HUES6 (cell line): ENCODE measurements around the gene CDKAL1.
"Not testable (repeated sequence)": the region's sequence is repeated elsewhere in the genome, so short reads cannot be mapped to it uniquely, and the experiment has no call there.

Source experiments
- H3K27ac ChIP-seq: 2 replicates; pipeline ENCODE4 v1.7.0; 2013; ENCODE audit warnings: low read depth, mild to moderate bottlenecking, low read length, inconsistent platforms
- H3K27me3 ChIP-seq: 2 replicates; pipeline ENCODE4 v1.6.1; 2013; ENCODE audit warnings: low read length; ENCODE audit not compliant: control insufficient read depth, insufficient read depth
- H3K36me3 ChIP-seq: 2 replicates; pipeline ENCODE4 v1.6.1; 2013; ENCODE audit warnings: low read length; ENCODE audit not compliant: control insufficient read depth, insufficient read depth
- H3K4me1 ChIP-seq: 2 replicates; pipeline ENCODE4 v1.6.1; 2013; ENCODE audit warnings: low read length; ENCODE audit not compliant: control insufficient read depth, insufficient read depth
- H3K4me3 ChIP-seq: 2 replicates; pipeline ENCODE4 v1.5.1; 2013; ENCODE audit warnings: low read depth, low read length
- H3K9ac ChIP-seq: one replicate; pipeline ENCODE4 v1.6.1; 2013; ENCODE audit warnings: mild to moderate bottlenecking, low read length
- H3K9me3 ChIP-seq: 2 replicates; pipeline ENCODE4 v1.6.1; 2013; ENCODE audit warnings: low read depth, low read length; ENCODE audit not compliant: control insufficient read depth, insufficient read depth

Gene CDKAL1

GRCh38 chr6:20919677-20920385, 385.6 kb downstream of the CDKAL1 start:
- Histone ChIP-seq H3K9me3 (peaks cover 14% of the 10 kb centered on the region), H3K4me3 (no peak overlapping the region), H3K27ac (no peak overlapping the region), H3K9ac (no peak overlapping the region), H3K36me3 (no peaks in the 10 kb centered on the region), H3K27me3 (no peaks in the 10 kb centered on the region), H3K4me1 (0 out of 2 replicates have a peak, but pooled peaks cover 4% of the 10 kb centered on the region)

DNA sequence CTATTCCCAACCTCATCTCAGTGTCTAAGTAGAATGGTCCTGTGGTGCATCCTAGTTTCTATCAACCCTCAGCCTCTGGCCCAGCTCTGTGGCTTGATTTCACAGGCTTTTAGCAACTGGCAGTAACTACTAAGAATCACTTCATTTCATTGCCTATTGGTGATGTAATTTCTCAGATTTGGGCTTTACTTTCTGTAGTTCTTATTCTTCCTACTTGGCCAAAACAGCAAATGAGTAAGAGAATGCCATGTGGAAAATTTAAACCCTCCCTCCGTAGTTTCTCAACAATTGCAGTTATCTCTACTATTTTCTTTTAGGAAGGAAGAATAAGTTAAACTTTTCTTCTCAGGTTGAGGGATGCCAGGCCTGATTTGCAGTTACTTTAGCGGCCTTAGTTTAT, 387.3 kb downstream of the CDKAL1 start:
- Histone ChIP-seq H3K27ac (no peak overlapping the region), H3K9me3 (no peaks in the 10 kb centered on the region), H3K9ac (no peak overlapping the region), H3K4me3 (no peak overlapping the region), H3K4me1 (0 out of 2 replicates have a peak, but pooled peaks cover 4% of the 10 kb centered on the region), H3K36me3 (no peaks in the 10 kb centered on the region), H3K27me3 (no peaks in the 10 kb centered on the region)

- no peaks in the 10 kb centered on the region for H3K9me3 ChIP-seq
These were observed 388.5 kb downstream of the CDKAL1 start for GRCh38 chr6:20922743-20923142.

GRCh38 chr6:20924094-20924493, 389.8 kb downstream of the CDKAL1 start:
- H3K27me3 ChIP-seq, H3K4me1 ChIP-seq, H3K4me3 ChIP-seq, H3K9ac ChIP-seq, H3K36me3 ChIP-seq, H3K9me3 ChIP-seq, H3K27ac ChIP-seq: not testable (repeated sequence)

More at GRCh38 chr6:20922743-20923142, 388.5 kb downstream of the CDKAL1 start:
- H3K4me3 ChIP-seq: no peak overlapping the region
- H3K27me3 ChIP-seq: no peaks in the 10 kb centered on the region
- H3K9ac ChIP-seq: no peak overlapping the region
- H3K27ac ChIP-seq: no peak overlapping the region
- H3K4me1 ChIP-seq: 0 out of 2 replicates have a peak, but pooled peaks cover 4% of the 10 kb centered on the region
- H3K36me3 ChIP-seq: no peaks in the 10 kb centered on the region

DNA sequence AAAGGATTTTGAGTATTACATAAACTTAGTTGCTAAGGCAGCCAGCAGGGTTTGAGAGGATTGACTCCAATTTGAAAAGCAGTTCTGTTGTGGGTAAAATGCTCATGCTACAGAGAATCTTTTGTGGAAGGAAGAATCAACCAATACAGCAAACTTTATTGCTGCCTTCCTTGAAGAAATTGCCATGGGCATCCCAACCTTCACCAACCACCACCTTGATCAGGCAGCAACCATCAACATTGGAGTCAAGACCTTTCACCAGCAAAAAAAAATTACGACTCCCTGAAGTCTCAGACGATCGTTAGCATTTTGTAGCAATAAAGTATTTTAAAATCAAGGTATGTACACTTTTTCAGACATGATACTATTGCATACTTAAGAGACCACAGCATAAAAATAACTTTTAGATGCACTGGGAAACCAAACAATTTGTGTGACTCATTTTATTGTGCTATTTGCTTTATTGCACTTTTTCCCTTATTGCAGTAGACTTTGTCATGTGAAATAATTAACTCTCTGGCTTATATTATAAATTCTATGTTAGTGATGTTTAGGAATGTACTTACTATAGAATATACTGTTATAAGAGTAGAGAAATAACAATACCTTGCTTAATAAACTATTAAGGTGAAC, 390.8 kb downstream of the CDKAL1 start:
- Histone ChIP-seq H3K9ac (no peak overlapping the region), H3K27me3 (no peaks in the 10 kb centered on the region), H3K36me3 (no peaks in the 10 kb centered on the region), H3K27ac (no peak overlapping the region), H3K4me1 (no peaks in the 10 kb centered on the region), H3K4me3 (no peak overlapping the region), H3K9me3 (no peaks in the 10 kb centered on the region)

GRCh38 chr6:20927130-20927860, 393.0 kb downstream of the CDKAL1 start:
- Histone ChIP-seq H3K4me1 (peaks cover 3% of the 10 kb centered on the region), H3K27ac (no peak overlapping the region), H3K36me3 (no peaks in the 10 kb centered on the region), H3K9ac (no peak overlapping the region), H3K4me3 (no peak overlapping the region), H3K9me3 (no peaks in the 10 kb centered on the region), H3K27me3 (no peaks in the 10 kb centered on the region)

DNA sequence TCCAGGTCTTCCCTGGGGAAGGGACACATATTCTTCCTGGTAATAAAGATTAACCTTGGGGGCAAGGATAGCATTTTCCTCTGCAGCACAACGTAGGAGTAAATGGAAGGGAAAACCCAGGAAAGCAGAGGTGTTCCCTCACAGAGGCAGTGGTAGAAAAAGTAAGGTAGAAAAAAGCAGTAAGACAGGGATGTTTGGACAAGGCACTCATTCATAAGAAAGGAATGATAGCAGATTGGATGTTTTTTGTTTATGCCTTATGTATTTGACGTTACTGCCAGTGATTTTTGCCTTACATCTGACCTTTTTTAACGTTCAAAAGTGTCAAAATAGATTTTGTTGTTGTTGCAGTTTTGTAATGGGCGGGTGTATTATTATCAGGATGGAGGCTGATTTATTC, 395.0 kb downstream of the CDKAL1 start:
- no peaks in the 10 kb centered on the region for H3K27me3 ChIP-seq
- H3K36me3 ChIP-seq: no peaks in the 10 kb centered on the region
- no peak overlapping the region for H3K27ac ChIP-seq
- peaks cover 17% of the 10 kb centered on the region for H3K4me1 ChIP-seq
- no peak overlapping the region for H3K9ac ChIP-seq
- H3K9me3 ChIP-seq: no peaks in the 10 kb centered on the region
- no peak overlapping the region for H3K4me3 ChIP-seq

DNA sequence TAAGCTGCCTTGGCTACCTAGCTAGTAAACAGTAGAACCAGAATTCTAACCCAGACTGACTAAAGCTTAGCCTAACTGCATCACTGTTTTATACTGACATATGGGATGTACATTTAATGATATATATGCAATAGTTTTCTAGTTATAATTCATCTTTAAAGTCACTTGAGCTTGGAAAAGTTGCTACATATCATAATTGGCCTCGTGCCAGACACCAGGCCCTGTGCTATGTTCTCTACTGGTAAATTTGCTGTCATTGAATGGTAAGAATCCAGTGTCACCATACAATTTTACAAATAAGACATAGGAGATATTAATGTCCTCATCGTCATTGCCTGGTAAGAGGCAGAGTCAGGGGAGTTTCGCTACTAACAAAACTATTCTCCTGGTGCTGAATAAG, 396.8 kb downstream of the CDKAL1 start:
- H3K4me3 ChIP-seq: no peak overlapping the region
- no peaks in the 10 kb centered on the region for H3K36me3 ChIP-seq
- no peaks in the 10 kb centered on the region for H3K27me3 ChIP-seq
- H3K4me1 ChIP-seq: peaks cover 17% of the 10 kb centered on the region
- no peak overlapping the region for H3K9ac ChIP-seq
- H3K9me3 ChIP-seq: no peaks in the 10 kb centered on the region
- no peak overlapping the region for H3K27ac ChIP-seq

DNA sequence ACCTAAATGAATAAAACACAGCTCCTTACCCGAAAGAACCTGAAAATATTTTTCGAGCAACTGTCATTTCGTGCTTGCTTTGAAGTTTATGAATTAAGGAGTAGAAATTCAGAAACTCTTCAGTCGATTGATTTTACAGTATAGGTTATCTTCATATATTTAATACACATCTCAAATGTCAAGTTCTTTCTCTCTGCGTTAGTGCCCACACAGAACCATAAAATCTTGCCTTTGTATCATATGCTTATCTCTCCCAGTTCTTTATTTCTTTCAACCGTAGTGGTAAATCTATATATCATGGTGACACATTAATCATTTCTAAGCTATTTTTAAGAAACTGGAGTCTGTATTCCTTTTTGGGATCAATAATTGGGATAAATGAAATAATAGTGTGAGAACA, 397.5 kb downstream of the CDKAL1 start:
- Histone ChIP-seq H3K36me3 (no peaks in the 10 kb centered on the region), H3K27ac (peak overlapping the region; percentile 67; the same call in 1 of the 2 replicates), H3K9ac (no peak overlapping the region), H3K9me3 (no peaks in the 10 kb centered on the region), H3K4me3 (no peak overlapping the region), H3K4me1 (peaks cover 17% of the 10 kb centered on the region), H3K27me3 (no peaks in the 10 kb centered on the region)

GRCh38 chr6:20932284-20932683, 398.0 kb downstream of the CDKAL1 start:
- Histone ChIP-seq H3K36me3 (no peaks in the 10 kb centered on the region), H3K27ac (peak overlapping the region; percentile 67; the same call in 1 of the 2 replicates), H3K27me3 (no peaks in the 10 kb centered on the region), H3K4me3 (no peak overlapping the region), H3K9me3 (no peaks in the 10 kb centered on the region), H3K4me1 (peaks cover 17% of the 10 kb centered on the region), H3K9ac (no peak overlapping the region)
